SK-N-SH (cell line): Measurements from ENCODE around the gene ARHGEF37.

ENCODE experiments used
- CTCF ChIP-seq: fragments of 200-600 bp; sonication (generic); IDR thresholded peaks from 2 replicates; pipeline ENCODE4 v1.6.1; 2017; ENCODE audit warnings: antibody characterized with exemption, mild to moderate bottlenecking, moderate library complexity
- RCOR1 ChIP-seq: fragments of 150-350 bp; IDR thresholded peaks from 2 replicates; pipeline ENCODE4 v1.6.1; 2017; ENCODE audit warnings: antibody characterized with exemption, low read length
- SMC3 ChIP-seq: IDR thresholded peaks from 2 replicates; pipeline ENCODE4 v1.6.1; 2012; ENCODE audit warnings: low read depth, low read length, improper control_type of control experiment
- TAF1 ChIP-seq: IDR thresholded peaks from 2 replicates; pipeline ENCODE4 v1.6.1; 2012; ENCODE audit warnings: low read depth, mild to moderate bottlenecking, low read length, moderate library complexity, borderline replicate concordance
- TEAD4 ChIP-seq: IDR thresholded peaks from 2 replicates; pipeline ENCODE4 v1.4.0; 2012; ENCODE audit warnings: mild to moderate bottlenecking, borderline replicate concordance; ENCODE audit not compliant: insufficient read depth

DNA sequence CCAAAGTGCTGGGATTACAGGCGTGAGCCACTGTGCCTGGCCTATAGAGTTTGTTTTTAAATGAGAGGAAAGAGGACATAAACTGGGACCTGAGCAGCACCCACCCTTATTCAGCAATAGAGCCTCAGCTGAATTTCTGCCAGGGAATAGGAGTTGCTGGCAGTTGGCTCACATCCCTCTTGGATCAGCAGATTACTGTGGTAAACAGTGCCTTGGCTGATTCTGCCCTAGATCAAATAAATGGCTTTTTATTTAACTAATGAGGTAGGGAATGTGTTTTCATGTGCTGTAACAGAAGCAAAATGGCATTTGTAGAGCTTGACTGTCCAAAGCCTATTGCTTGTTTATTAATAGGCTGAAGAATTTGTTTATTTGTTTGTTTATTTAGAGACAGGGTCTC lies 2.1 kb downstream of the ARHGEF37 start:
- TF ChIP-seq CTCF (no peak), TAF1 (no peak), TEAD4 (no peak), RCOR1 (no peak), SMC3 (no peak)
